Left renal pelvis (tissue), 4 donors: ENCODE results near the gene FLRT2. TPM values are rescaled to one million over a fixed set of nuclear protein-coding genes. Genes with fewer than 3 reads are reported as not detected.

Source experiments
- DNase-seq, 4 donors: peaks; one replicate each; pipeline ENCODE4 v3.0.0-alpha.2; 2013; ENCODE audit warnings: low read depth in 4 of 4, low spot score in 3 of 4
- polyA plus RNA-seq, 4 donors: library from polyadenylated mRNA; unstranded; fragments of 120-200 nt; gene quantifications; one replicate each; pipeline ENCODE4 v1.2.1, GENCODE V29; 2013; ENCODE audit not compliant: insufficient read length in 4 of 4

FLRT2 gene
- polyA plus RNA-seq, 4 donors, result 184 to 294 (median 218) TPM

DNA sequence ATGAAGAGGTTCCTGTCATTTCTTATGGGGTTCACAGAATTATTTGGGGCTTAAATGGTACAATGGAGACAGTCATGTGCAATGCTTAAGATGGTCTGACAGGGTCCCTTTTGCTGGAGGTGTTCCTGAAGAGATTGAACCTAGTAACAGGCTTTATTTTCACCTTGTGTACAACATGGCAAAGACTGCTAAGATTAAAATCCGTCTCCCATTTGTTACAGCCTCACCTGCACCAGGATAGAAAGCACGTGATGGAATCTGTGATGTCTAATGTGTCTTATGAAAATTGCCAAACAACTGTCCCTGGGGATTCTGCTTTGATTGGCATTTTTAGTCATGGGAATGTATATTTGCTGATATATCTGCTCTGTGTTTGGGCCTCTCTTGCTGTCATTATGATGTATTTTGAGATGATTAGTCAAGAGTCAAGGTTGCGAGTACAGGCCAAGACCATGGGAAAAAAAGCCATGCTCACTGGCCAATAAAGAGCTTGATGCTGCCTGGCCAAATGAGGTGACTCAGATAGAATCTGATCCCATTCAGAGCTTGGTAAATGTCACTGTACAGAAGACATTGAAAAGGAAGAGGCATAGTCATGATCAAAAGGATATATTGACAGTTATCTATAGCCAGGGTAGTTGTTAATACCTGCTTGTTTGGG is 96.1 kb downstream of the FLRT2 start:
- DNase-seq, result no peak

DNA sequence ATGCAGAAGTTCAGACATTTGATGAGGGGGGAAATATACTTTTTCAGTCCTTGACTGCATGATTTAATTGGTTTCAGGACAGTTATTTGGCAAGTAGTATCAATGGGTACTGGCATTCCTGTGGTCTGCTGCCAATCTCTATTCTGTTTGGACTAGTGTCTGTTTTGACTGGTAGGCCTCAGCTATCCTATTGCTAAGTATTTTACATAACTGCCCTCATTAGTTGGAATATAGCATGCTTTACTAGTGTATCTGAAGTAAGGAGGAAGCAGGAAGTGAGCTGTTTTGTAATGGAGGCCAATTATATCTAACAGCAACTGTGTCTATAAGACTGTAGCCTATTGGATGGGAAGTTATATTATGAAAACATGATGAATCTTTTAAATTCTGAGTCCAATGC is 104.3 kb downstream of the FLRT2 start:
- no peak for DNase-seq

GRCh38 chr14:85644211-85644610 is 114.3 kb downstream of the FLRT2 start:
- DNase-seq, result no peak

- DNase-seq, result no peak
Measured at GRCh38 chr14:85653029-85653428, 123.1 kb downstream of the FLRT2 start.

DNA sequence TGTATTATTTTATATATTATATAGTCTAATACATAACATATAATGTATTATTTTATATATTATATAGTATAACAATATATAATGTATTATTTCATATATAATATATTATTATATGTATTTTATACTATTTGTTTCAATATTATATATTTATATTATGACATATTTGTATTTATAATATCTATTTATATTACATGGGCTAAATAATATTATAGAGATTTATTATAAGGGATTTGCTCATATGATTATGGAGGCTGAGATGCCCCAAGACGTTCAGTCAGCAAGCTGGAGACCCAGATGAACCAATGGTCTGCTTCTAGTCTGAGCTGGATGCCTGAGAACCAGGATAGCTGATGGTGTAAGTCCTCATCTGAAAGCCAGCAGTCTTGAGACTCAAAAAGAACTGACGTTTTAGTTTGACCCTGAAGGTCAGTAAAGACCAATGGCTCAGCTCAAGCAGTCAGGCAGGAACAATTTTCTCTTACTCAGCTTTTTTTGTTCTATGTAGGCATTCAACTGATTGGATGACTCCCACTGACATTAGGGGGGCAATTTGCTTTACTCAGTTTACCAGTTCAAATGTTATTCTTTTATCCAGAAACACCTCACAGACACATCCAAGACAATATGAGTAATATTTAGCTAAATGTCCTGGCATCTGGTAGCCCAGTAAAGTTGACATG is 130.4 kb downstream of the FLRT2 start:
- DNase-seq, result no peak

DNA sequence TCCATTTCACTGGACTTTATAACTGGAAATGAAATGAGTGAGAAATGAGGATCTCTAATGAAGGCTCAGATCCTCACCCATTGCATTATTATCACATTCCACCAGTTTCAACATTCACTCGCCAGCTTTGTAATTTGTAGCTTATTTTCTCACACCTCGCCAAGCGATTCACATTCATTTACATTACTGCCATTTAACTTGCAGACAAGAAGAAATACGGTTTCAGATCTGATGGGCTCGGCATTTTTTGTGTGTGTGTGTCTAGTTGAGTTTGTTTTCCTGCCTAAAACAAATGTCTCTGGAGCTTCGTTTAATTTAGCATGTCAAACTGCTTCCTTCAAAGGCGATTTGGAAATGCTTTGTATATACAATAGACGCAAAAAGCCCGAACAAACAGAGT is 132.2 kb downstream of the FLRT2 start:
- no peak for DNase-seq

- DNase-seq, result no peak
Measured at GRCh38 chr14:85663256-85663655, 133.3 kb downstream of the FLRT2 start.

DNA sequence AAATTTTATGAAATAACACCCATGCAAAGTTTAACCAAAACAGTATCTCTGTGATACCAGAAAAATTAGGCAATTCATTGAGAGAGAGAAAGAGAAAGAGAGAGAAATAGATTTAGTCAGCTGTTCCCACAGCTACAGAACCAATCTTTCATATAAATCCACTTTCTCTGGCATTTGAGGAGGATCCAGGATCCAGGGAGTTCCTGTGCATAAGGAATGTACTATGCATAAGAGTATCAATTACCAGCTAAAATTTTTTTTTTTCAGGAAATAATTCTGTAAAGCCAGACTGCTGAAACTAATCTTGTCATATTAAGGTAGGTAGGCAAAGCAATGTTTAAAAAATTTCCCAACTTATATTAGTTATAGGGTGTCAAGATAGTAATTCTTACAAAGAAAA is 133.7 kb downstream of the FLRT2 start:
- no peak for DNase-seq

DNA sequence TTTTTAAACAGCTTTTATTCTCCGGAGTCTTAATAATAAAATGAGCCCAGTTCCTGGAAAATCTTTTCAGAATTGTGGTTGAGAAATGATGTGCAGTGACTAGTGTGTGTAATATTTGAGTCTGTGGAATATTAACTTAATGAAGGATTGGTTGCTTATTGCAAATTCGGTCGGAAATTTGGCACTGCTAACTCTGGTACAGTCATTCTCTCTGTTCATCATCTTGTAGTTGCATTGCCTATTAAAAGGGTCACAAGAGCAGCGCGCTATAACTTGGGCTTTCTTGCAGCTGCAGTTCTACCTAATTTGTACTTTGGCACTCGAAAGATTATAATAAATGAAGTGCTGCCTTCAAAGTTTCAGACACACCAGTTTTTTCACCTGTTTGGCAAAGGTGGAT is 146.0 kb downstream of the FLRT2 start:
- no peak for DNase-seq

DNA sequence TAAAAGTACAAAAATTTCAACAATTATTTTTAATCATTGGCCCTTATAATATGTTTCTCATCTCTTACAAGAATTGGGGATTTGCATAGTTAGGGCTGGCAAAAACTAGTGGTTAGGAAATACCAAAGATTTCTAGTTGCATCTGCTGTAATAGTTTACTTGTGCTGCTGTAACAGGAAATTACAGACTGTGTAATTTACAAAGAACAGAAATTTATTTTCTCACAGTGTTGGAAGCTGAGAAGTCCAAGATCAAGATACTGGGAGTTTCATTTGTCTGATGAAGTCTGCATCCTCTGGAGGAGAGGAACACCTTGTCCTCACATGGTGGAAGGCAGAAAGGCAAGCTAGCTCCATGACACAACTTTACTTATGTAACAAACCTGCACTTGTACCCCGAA is 157.0 kb downstream of the FLRT2 start:
- DNase-seq, result no peak

- DNase-seq, result no peak
Measured at GRCh38 chr14:85687456-85687855, 157.5 kb downstream of the FLRT2 start.

GRCh38 chr14:85688006-85688405 is 158.1 kb downstream of the FLRT2 start:
- DNase-seq, result no peak

GRCh38 chr14:85695300-85695699 is 165.4 kb downstream of the FLRT2 start:
- DNase-seq, result no peak

DNA sequence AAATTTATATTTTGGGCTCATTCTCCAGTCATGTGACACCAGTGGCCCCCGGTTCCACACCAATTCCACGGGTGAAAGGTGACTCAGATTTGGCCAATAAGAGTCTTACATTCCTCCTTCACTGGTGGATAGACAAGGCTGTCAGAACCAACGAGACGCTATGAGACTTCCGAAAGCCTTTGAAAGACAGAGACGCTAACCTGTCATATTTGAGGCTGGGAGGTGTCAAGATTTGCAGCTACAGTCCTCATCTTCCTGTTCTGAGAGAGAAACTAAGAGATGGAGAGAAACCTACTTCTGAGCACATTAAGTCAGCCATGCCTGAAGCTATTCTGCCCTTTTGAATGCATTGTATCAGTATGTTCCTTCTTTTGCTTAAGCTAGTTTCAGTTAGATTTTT is 171.2 kb downstream of the FLRT2 start:
- no peak for DNase-seq

DNA sequence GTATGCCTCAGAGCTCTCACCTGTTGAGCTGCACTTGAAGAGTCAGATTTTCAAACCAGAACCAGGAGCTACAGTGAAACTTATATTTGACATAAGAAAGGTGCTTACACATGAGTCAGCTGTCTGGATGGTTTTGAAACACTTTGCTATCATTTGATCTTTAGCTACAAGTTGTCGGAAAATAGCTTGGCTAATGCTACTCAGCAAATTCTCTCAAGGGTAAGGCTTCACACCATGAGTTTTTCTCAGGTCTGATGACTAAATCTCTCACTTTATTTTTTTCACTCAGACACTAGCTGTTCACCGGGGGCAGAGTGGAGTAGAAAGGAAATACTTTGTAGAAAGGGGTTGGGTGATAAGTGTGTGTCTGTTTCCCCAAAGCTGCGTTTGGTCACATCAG is 171.8 kb downstream of the FLRT2 start:
- no peak for DNase-seq

- no peak for DNase-seq
Measured at GRCh38 chr14:85702191-85702590, 172.2 kb downstream of the FLRT2 start.

DNA sequence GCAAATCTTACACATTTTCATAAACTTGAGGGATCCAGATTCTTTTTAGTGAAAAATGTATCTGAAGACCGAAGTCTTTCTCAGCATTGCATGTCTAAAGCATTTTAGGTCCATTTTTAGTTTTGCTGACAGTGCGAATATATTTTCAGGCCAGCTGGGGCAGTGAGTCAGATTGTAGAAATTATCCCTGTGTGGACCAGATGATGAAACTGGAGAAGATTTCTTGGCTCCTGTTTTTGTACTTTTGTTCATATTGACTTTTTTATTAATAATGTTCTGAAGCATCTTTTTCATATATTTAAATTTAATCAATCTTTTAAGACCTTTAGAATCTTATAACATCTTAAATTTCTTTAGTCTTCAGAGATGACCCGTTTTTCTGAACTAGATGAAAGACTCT is 173.1 kb downstream of the FLRT2 start:
- no peak for DNase-seq
